M059J (cell line): ENCODE data around the gene PRCD. TPM values are rescaled to one million over a fixed set of nuclear protein-coding genes. Genes with fewer than 3 reads are reported as not detected.
"Not testable (repeated sequence)": the region's sequence is repeated elsewhere in the genome, so short reads cannot be mapped to it uniquely, and the experiment has no call there.

Experiments used
- DNase-seq: peaks from one replicate; pipeline ENCODE4 v3.0.0-alpha.2; 2012; ENCODE audit warnings: low read depth
- total RNA-seq: library from RNA; depleted of rRNA; stranded (reverse); fragments of >200 nt; shearing (Covaris generic); gene quantifications from 2 replicates; pipeline ENCODE4 v1.2.3, GENCODE V29; 2014

Gene PRCD
- total RNA-seq, 1 experiment from 2014 or later: 1.4 TPM

DNA sequence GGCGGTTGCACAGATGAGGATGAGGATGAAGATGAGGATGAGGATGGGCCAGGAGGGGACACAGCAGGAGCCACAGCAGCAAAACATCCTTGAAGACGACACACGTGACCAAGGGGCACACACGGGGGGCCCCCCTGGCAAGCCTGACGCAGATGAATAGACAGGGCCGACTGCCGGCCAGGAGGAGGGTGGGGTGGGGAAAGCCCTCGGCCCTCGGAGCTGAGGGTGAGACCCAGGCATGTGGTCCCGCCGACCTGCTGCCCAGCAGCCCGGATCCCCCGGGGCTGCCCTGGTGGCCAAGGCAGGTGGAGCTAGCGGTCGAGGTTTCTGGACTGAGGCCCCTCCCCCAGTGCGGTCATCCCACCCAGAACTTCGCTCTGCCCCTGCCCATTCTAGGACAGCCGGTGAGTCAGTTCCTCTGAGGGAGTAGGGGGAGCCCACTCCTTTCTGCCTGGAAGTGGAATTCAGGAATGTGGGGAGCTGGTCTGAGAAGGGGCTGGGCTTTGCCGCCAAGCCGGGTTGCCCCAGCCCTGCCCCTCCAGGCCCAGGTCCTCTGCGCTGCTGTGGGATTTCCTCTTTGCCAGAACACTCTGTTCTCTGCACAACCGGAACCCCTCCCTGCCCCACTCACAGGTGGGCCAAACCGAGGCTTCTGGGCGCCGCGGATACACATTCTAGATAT, 12.3 kb upstream of the PRCD start:
- peak; percentile 92 for DNase-seq

DNA sequence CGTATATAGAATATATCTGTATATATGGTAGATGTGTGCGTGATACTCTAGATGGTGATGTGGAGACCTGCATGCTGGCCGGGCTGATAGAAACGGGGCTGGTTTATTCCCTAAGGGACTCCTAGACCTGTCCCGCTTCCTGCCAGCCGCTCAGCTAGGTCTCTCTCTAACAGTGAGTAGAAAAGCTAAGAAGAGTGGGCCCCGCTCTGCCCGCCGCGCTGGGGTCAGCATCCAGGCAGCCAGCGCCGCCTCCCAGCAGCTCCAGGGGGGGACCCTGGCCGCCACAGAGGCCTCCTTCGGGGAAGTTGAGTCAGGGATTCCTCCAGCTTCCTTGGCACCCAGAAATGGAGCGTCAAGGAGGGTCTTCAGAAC, 11.7 kb upstream of the PRCD start:
- peak; percentile 33 for DNase-seq

DNA sequence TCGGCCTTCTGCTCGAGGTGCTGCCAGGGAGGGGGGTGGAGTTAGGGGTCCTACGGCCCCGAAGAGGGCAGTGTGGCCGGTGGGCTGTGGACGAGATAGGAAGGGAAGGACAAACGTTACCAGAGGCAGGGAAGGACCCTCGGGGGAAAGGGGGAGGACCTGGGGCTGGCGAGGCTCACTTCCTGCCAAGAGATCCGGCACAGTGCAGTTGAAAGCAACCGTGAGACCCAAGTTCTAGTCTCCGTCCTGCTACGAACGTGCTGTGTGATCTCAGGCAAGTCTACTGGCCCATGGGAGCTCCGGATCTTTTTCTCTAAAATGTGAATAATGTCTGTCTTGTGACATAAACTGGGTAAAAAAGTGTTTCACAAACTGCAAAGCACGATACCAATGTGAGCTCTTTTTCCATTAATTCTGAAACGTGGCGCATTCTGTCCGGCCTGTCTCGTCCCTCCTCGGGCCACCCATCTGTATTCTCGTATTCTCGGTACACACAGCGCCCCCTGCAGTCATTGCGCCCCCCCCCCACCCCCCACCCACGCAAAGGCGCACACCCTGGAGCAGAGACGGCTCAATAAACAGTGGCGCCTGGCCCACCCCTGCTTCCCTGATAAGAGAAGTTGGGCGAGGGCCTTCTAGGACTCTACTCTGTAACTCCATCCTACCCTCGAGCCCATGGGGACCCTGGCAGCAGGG, 11.2 kb upstream of the PRCD start:
- DNase-seq: no peak

DNA sequence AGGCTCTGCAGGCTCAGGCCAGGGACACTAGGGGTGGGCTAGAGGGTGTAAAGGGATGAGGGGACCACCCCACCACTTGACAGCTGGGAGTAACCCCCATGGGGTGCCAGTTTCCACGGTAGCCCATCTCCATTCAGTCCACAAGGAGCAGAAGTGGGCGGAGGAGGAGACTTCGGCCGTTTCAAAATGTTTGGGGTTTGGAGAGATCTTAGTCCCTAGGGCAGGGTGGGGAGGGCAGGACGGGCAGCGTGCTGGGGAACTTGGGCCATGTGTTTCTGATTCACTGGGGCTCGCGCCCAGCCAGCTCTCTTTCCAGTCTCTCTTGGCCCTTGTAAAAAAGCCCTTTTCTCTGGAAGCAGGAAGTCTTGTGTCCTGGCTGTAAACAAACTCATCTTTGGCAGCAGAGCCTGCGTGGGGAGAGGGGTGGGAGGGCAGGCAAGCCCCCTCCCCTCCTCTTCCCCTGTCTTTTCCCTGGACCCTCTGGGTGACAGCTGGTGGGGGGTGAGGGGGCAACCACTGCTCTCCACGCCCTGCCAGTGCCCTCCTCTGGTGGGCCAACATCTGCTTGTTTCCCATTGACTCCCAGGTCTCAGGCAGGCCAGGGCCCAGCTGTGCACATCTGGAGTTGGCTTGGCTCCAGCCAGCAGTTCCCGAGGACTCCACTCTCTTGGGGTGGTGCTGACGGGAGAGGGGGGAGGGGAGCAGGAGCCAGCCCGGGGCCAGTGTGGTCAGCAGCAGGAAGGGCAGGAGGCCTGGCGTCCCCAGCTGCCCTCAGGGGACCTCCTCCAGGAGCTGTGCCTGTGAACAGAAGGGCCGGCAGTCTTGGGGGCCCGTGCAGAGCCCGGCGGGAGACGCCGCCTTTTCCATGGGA, 10.4 kb upstream of the PRCD start:
- peak; percentile 86 for DNase-seq

DNA sequence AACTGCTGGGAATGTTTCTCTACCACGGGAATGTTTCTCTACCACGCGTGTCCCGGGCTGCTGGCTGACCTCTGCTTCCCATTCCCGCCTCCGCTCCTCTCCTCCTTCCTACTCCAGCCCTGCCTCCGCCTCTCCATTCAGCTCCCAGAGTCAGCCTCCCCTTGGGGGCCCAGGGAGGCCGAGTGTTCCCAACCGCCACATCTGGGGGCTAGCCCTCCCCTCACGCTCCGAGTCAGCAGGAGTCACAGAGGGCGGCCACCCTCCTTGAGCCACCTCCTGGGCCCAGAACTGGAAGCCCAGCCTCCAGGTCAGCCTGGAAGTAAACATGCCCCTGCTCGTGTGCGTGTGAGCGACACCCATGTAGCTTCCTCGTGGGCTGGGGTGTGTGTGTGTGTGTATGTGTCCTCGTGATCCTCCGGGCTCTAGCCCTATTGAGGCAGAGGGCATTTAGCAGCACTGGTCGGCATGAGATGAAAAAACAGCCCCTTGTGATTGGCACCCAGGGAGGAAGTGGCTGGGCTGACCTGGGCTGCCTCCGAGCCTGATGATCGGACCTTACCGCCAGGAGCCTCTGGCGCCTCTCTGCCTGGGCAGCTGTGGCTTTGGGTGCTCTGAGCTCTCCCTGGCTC, 9.6 kb upstream of the PRCD start:
- DNase-seq: peak; percentile 67

DNA sequence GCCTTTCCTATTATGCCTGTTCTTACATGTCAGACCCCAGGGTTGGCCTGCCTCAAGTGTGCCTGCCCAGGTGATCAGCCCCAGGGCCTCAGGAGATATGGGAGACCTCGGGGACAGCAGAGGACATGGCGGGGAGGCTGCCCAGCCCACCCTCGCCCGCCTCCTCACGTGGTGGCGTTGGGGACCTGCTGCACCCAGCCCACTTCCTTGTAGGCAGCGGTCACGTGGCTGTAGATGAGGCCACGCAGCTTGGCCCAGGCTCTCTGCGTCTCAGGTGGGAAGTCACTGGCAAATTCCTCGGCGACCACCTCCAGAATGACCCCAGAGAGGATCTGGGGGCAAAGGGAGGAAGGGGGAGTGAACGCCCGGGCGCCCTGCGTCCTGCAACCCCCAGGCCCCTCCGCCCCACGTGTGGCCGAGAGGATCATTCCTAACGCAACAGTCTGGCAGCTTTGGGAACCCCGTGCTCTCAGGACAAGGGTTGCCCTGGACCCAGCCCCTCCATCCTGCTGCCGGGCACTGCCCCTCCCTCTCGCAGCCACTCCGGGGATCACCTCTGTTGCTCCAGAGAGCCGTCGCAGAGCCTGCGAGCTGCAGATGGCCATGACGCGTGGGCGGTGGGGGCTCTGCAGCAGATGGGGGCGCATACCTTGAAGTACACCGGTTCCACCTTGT, 8.9 kb upstream of the PRCD start:
- DNase-seq: no peak

DNA sequence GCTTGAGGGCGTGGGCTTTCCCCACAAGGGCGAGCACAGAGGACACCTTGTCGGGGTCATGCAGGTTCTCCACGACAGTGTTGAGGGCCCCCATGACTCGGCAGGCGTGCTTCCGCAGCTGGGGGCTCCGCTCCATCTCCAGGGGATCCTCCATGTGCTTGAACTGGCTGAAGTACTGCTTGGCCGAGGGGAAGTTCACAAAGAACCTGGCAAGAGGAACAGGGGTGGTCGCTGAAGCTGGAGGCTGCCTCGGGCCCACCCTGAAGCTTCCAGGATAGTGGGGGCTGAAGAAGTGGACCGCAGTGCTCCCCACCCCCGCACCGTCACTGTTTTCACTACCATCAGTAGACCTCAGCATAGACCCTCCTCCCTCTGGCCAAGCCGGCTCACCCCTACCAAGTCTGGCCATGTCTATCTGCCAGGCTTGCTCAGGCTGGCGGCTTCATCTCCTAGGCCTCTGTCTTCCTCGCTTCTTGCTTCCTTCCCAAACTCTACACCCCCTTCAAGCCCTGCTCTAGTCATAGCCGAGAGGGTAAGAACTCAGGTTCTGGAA, 8.3 kb upstream of the PRCD start:
- no peak for DNase-seq

DNA sequence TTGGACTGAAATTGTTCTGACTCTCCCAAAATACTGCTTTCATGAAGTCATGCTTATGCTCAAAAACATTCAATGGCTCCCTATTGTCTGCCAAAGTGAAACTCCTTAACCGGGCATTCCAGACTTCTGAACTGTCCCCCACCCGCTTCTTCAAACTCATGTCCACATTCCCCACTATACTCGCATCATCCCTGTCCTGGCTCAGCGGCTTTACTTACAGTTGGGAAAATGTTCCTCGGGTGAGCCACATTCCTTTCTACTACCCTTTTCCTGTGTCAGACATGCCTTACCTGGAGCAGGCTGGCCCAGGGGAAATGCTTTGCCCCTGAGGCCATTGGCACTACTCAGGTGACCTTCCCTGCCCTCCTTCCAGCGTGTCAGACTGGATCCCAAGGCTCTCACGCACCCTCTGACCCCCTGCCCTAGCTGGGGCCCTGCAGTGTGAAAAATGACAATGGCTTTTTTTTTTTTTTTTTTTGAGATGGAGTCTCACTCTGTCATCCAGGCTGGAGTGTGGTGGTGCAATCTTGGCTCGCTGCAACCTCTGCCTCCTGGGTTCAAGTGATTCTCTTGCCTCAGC, 7.7 kb upstream of the PRCD start:
- DNase-seq: peak; percentile 51

DNA sequence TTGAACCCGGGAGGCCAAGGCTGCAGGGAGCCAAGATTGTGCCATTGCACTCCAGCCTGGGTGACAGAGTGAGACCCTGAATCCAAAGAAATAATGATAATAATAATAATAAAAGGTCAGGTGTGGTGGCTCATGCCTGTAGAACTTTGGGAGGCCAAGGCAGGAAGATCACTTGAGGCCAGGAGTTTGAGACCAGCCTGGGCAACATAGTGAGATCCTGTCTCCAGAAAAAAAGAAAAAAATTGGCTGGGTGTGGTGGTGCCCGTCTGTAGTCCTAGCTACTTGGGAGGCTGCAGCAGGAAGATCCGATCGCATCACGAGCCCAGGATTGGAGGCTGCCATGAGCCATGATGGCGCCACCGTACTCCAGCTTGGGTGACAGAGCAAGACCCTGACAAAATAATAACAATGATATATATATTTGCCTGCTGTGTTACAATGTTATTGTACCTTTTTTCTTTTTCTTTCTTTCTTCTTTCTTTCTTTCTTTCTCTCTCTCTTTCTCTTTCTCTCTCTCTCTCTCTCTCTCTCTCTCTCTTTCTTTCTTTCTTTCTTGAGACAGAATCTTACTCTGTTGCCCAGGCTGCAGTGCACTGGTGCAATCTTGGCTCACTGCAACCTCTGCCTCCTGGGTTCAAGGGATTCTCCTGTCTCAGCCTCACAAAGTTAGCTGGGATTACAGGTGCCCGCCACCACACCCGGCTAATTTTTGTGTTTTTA, 6.0 kb upstream of the PRCD start:
- DNase-seq: not testable (repeated sequence)

DNA sequence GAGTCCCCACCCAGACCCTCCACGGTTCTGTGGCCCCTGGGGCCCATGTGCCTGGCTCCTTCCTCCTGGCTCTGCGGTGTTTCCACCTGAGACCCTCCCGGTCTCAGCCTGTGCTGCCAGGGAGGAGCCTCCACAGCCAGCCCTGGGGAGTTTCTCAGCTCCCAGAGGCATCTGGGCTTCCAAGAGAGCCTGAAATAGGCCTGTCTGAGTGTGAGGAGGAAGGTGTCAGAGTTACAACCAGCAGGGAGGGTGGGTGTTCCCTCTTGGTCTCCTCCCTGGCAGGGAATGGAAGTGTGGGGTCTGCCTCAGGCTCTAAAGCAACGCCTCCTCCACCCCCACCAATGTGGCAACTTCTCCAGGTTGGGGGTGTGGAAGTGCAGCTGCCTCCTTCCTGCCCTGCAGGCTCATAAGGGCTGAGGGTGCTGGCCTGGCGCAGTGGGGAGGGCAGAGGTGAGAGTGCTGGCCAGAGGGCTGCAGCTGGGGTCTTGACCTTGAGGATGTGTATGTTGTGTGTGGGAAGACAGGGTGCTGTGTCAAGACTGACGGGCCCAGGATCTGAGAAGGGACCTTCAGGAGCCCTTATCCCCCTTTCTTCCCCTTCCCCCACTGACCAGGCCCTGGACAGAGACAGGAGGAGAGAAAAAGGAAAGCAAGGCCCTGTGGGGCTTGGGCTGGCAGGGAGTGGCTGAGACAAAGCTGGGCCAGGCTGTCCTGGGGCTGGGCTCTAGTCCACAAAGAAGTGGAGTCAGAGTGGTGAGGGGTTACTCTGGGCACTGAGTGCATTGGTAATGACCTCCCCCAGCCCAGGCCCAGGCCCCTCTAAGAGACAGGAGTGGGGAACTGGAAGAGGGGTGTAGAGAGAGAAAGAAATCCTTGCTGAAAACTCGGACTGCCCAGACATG, 4.8 kb upstream of the PRCD start:
- no peak for DNase-seq

DNA sequence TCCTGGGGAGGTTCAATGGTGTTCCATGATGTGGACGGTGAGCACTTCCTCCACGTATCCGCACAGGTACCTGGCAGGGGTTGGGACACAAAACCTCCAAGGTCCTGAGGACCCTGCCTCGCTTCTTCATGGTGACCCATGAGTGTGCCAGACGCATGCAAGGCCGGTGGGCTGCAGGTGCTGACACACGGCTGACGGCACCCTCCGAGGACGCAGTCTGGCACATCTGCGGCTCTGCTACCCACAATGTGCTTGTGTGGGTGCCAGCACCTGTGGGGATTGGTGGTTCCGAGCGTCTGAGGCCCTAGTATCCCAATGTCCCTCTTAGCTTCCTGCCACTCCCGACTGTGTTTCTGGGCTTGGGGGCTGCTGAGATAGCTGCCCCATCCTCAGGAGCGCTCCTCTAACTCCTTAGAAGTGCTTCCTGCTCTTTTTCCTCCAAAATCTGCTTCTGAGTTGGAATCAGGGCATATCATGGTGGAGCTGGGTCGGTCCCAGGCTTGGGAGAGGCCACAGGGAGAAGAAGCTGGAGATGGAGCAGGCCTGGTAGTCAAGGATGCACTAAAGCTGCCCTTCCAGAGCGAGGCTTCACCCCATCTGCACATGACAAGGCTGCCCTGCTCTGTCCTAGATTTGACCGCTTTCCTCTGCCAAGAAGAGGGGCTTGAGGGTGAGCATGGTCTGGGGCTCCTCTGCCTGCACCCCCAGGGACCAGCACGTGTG, 3.9 kb upstream of the PRCD start:
- DNase-seq: no peak

DNA sequence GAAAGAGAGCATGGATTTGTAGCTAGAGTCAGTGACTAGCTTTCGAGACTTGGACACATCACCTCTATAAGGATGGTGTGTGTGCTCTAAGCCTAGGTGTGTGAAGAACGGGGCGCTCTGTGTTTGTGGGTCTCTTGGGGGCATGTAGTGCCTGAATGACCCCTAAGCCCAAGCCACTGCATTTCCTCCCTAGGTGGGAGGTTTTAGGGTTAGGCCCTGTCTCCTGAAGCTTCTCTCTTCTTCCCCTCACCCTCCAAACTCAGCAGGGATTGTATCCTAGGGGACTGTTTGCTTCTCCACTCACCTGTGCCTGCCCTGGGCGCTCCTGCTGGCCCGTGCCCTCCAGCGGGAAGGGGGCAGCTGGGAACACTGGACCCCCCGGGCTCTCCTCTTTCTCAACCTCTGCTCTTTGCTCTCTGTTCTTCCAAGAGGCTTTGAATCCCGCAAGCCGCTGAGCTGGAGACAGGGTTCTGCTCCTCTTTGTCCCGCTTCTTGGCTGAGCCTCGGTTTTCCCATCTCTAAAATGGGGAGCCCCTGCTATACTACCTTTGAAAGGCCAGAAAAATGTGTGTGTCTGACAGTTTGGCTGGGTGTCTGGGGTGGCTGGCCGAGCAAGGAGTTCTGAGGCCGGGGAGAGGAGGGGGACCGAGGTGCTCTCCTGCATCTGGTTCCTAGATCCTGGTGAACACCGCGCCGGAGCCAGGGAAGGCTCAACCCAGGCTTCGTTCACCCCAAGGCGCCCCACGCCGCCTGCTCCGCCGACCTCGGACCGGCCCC, 3.1 kb upstream of the PRCD start:
- DNase-seq: no peak

DNA sequence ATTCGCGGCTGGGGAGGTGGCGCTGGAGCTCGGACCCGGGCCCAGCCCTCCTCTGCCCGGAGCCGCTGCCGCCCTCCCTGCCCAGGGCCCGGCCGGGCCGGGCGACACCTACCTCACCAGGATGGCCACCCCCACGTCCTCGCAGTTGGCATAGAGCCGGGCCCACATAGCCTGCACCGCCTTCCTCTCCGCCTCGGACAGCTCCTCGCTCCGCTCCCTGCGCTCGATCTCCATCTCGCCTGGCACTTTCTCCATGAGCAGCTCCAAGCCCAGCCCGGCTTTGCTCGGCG, 2.6 kb upstream of the PRCD start:
- DNase-seq: no peak

DNA sequence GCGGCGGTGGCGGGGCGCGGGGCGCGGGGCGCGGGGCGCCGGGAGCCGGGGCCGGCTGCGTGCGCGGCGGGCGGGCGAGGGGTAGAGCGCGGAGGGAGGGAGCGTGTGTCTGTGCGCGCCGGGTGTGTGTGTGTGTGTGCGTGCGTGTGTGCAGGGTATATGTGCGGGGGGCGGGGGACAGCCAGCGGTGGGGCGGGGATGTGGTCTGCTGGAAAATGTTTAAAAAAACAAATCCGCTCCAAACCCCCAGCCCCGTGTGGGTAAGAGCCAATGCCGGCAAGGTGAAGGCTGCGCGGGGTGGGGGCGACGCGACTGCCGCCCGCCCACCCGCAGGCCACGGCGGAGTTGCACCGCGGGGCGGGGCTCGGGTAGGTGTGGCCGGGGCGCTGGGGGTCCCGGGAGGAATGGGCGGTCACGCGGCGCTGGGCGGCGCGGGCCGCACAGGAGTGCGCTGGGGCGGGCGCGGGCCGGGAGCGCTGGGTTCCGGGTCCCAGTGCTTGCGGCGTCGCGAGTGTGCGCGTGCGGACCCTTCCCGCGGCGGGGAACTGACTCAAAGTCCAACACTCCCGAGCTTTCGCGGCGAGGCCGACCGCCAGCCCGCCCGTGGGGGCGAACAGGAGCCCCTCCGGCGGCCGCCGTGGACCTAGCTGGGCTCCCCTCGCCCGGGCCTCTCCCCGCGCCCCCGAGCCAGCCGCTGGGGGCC, 2.1 kb upstream of the PRCD start, which contains the start of gene CYGB:
Gene CYGB (minus strand): TSS at position 132 of the 703 bp plus-strand sequence. CDS start 167 bp downstream, outside the sequence.
- DNase-seq: no peak

DNA sequence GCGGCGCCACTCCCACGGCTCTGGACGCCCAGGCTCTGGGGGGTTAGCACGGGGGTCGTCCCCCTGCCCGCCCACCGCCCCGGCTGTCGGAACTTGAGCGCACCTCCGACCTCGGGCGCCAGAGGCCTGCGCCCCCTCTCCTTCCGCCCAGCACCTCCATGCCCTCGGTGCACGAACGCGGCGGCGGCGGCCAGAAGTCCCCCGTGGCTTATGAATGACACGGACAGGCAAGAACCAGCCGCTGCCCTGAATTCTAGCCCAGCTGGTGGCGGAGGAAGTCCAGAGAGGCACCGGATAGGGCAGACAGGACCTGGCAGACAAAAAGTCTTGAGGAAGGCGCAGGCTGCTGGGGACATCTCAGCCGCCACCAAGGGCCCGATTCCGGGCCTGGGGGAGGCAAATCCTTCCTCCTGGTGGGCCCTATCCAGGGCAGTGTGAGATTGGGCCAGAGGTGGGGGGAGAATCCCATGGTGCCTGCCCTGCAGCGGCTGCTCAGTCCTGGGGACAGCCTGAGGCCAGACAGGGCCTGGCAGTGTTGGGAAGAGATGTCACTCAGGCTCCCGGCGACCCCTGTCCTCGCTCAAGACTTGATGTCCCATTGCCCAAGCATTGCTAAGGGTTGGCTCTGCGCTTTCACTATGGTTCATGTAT, 1.4 kb upstream of the PRCD start:
- no peak for DNase-seq

DNA sequence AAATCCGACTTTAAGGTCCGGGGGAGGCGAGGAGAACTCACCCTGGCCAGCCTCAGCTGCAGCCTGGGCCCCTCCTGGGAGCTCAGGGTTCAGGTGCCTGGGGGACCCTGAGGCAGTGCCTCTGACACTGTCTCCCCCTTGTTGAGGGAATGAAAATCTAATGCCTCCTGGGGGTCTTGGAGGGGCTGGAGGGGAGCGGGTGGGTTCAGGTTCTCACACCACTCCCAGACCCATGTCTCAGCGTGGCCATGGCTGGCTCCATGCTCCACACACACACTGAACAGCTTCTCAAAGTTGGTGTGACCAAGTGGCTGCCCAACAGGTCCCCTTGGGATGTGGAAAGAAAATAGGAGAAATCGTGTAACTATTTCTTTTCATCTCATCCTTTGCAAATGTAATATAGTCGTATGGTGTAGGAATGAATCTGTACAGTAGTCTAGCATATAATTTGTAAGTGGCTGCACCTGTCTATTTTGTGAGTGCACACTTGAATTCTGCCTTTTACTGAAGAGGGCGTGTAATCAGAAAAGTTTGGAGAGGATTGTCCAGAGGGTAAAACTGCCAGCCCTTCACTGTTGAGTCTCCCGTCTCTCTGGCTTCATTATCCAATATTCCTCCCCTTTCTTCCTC, 788 bp upstream of the PRCD start:
- no peak for DNase-seq
